HG02981 (cell line): ENCODE measurements around the gene NAALADL1.

Experiments used
- ATAC-seq: cut with Tn5 transposase; IDR thresholded peaks from one replicate; pipeline ENCODE4 v1.9.1; 2021; ENCODE audit warnings: mild to moderate bottlenecking, moderate library complexity; ENCODE audit not compliant: unreplicated experiment

The NAALADL1 gene

GRCh38 chr11:65058419-65059054 lies at the start of gene NAALADL1:
TSS of gene NAALADL1 (minus strand) at chr11:65058553. CDS start at chr11:65058521, 32 bp downstream.
- no peak for ATAC-seq

- no peak for ATAC-seq
Measured at GRCh38 chr11:65107751-65108468, 49.6 kb upstream of the NAALADL1 start.

GRCh38 chr11:65107078-65107477 lies 48.7 kb upstream of the NAALADL1 start:
- no peak for ATAC-seq

- no peak for ATAC-seq
Measured at GRCh38 chr11:65104628-65105027, 46.3 kb upstream of the NAALADL1 start.

GRCh38 chr11:65103476-65103875 lies 45.1 kb upstream of the NAALADL1 start:
- ATAC-seq: no peak

- ATAC-seq: no peak
Measured at GRCh38 chr11:65102142-65103095, 44.1 kb upstream of the NAALADL1 start.

GRCh38 chr11:65100674-65101350 lies 42.5 kb upstream of the NAALADL1 start:
- no peak for ATAC-seq

- no peak for ATAC-seq
Measured at GRCh38 chr11:65096926-65097325, 38.6 kb upstream of the NAALADL1 start.

GRCh38 chr11:65095974-65096806 lies 37.8 kb upstream of the NAALADL1 start, which contains the start of gene VPS51:
TSS of gene VPS51 (plus strand) at chr11:65096214. CDS start at chr11:65096251, 37 bp downstream.
- ATAC-seq: peak; percentile 86

- no peak for ATAC-seq
Measured at GRCh38 chr11:65095427-65095826, 37.1 kb upstream of the NAALADL1 start.

GRCh38 chr11:65090628-65091027 lies 32.3 kb upstream of the NAALADL1 start:
- no peak for ATAC-seq

- no peak for ATAC-seq
Measured at GRCh38 chr11:65089621-65090020, 31.3 kb upstream of the NAALADL1 start.

GRCh38 chr11:65087827-65088226 lies 29.5 kb upstream of the NAALADL1 start:
- no peak for ATAC-seq

- ATAC-seq: no peak
Measured at GRCh38 chr11:65087216-65087615, 28.9 kb upstream of the NAALADL1 start.

GRCh38 chr11:65086809-65087208 lies 28.5 kb upstream of the NAALADL1 start:
- ATAC-seq: no peak

- no peak for ATAC-seq
Measured at GRCh38 chr11:65085446-65085845, 27.1 kb upstream of the NAALADL1 start.

- ATAC-seq: no peak
Measured at GRCh38 chr11:65084598-65085375, 26.4 kb upstream of the NAALADL1 start.

- ATAC-seq: peak; percentile 67
Measured at GRCh38 chr11:65083834-65084597, 25.7 kb upstream of the NAALADL1 start, which contains the start of the genes CDCA5 and ZFPL1. TSS of gene CDCA5 (minus strand) at chr11:65084040. CDS start at chr11:65083978, 62 bp downstream. TSS of gene ZFPL1 (plus strand) at chr11:65084222. CDS start at chr11:65084699, 477 bp downstream.
